Muscle layer of duodenum (tissue), 2 donors: ENCODE data around the gene CALHM2.

Experiments
- H3K27ac ChIP-seq: one replicate; pipeline ENCODE4 v1.7.0; 2013; ENCODE audit warnings: mild to moderate bottlenecking, low read length
- H3K27me3 ChIP-seq: one replicate; pipeline ENCODE4 v1.7.0; 2013; ENCODE audit warnings: low read depth, mild to moderate bottlenecking, control low read depth, low read length
- H3K36me3 ChIP-seq, 2 donors: one replicate each; pipeline ENCODE4 v1.7.0; 2013; ENCODE audit warnings: low read length in 2 of 2, control low read depth in 1 of 2, mild to moderate bottlenecking in 1 of 2; ENCODE audit not compliant: insufficient read depth in 2 of 2, control insufficient read depth in 1 of 2
- H3K4me1 ChIP-seq, 2 donors: one replicate each; pipeline ENCODE4 v1.7.0; 2013; ENCODE audit warnings: low read length in 2 of 2, mild to moderate bottlenecking in 2 of 2, control low read depth in 1 of 2, moderate library complexity in 1 of 2; ENCODE audit not compliant: insufficient read depth in 2 of 2, control insufficient read depth in 1 of 2
- H3K4me3 ChIP-seq, 2 donors: one replicate each; pipeline ENCODE4 v1.7.0; 2013; ENCODE audit warnings: low read length in 2 of 2, low read depth in 1 of 2, mild to moderate bottlenecking in 1 of 2
- H3K9me3 ChIP-seq, 2 donors: one replicate each; pipeline ENCODE4 v1.7.0; 2013; ENCODE audit warnings: low read length in 2 of 2, control low read depth in 1 of 2, mild to moderate bottlenecking in 1 of 2; ENCODE audit not compliant: control insufficient read depth in 1 of 2
- donor health status: healthy.

CALHM2 gene

GRCh38 chr10:103451831-103452505 lies at the start of gene CALHM2:
Gene CALHM2, minus strand, starts transcription at chr10:103452370. Its CDS starts 2,429 bp downstream, at chr10:103449941.
- Histone ChIP-seq H3K4me1 (peaks cover 12 to 20% of the 10 kb centered on the region in 2 donors), H3K27me3 (no peaks in the 10 kb centered on the region), H3K36me3 (peaks cover 7 to 18% of the 10 kb centered on the region in 2 donors), H3K9me3 (no peaks in the 10 kb centered on the region), H3K27ac (peak within 1 kb of the TSS; percentile 93), H3K4me3 (peak within 1 kb of the TSS; percentile 77 to 87)

GRCh38 chr10:103501186-103501585 lies 49.0 kb upstream of the CALHM2 start:
- Histone ChIP-seq H3K27me3 (no peaks in the 10 kb centered on the region), H3K36me3 (no peaks in the 10 kb centered on the region)

GRCh38 chr10:103500481-103500880 lies 48.3 kb upstream of the CALHM2 start:
- Histone ChIP-seq H3K9me3 (no peaks in the 10 kb centered on the region), H3K27me3 (no peaks in the 10 kb centered on the region), H3K4me1 (peaks cover 0 to 3% of the 10 kb centered on the region in 2 donors), H3K27ac (no peak overlapping the region), H3K4me3 (no peak overlapping the region), H3K36me3 (no peaks in the 10 kb centered on the region)

More at GRCh38 chr10:103501186-103501585, 49.0 kb upstream of the CALHM2 start:
- Histone ChIP-seq H3K4me3 (no peak overlapping the region), H3K27ac (no peak overlapping the region), H3K9me3 (no peaks in the 10 kb centered on the region), H3K4me1 (peaks cover 0 to 3% of the 10 kb centered on the region in 2 donors)

GRCh38 chr10:103499881-103500280 lies 47.7 kb upstream of the CALHM2 start:
- no peaks in the 10 kb centered on the region for H3K36me3 ChIP-seq
- no peak overlapping the region for H3K27ac ChIP-seq
- no peaks in the 10 kb centered on the region for H3K9me3 ChIP-seq
- H3K4me1 ChIP-seq = peaks cover 0 to 3% of the 10 kb centered on the region in 2 donors
- no peak overlapping the region for H3K4me3 ChIP-seq
- peaks cover 5% of the 10 kb centered on the region for H3K27me3 ChIP-seq

- H3K27me3 ChIP-seq = peaks cover 9% of the 10 kb centered on the region
- H3K9me3 ChIP-seq = no peaks in the 10 kb centered on the region
- H3K27ac ChIP-seq = no peak overlapping the region
- no peaks in the 10 kb centered on the region for H3K36me3 ChIP-seq
- no peak overlapping the region for H3K4me3 ChIP-seq
- peaks cover 3 to 7% of the 10 kb centered on the region in 2 donors for H3K4me1 ChIP-seq
Observed at GRCh38 chr10:103498936-103499638, 46.9 kb upstream of the CALHM2 start.

- Histone ChIP-seq H3K4me3 (no peak overlapping the region), H3K36me3 (no peaks in the 10 kb centered on the region), H3K27me3 (peaks cover 12% of the 10 kb centered on the region), H3K9me3 (no peaks in the 10 kb centered on the region), H3K27ac (no peak overlapping the region), H3K4me1 (peaks cover 3 to 18% of the 10 kb centered on the region in 2 donors)
Observed at GRCh38 chr10:103497161-103497915, 45.2 kb upstream of the CALHM2 start.

- Histone ChIP-seq H3K4me3 (no peak overlapping the region), H3K27me3 (peaks cover 12% of the 10 kb centered on the region)
Observed at GRCh38 chr10:103495321-103495720, 43.2 kb upstream of the CALHM2 start.

GRCh38 chr10:103493916-103494877 lies 42.0 kb upstream of the CALHM2 start:
- Histone ChIP-seq H3K4me1 (peaks cover 0 to 21% of the 10 kb centered on the region in 2 donors), H3K4me3 (peak overlapping the region in 1 of 2 donors; percentile 74), H3K27me3 (peaks cover 12% of the 10 kb centered on the region), H3K27ac (no peak overlapping the region), H3K9me3 (no peaks in the 10 kb centered on the region), H3K36me3 (no peaks in the 10 kb centered on the region)

More at GRCh38 chr10:103495321-103495720, 43.2 kb upstream of the CALHM2 start:
- Histone ChIP-seq H3K36me3 (no peaks in the 10 kb centered on the region), H3K9me3 (no peaks in the 10 kb centered on the region), H3K27ac (no peak overlapping the region), H3K4me1 (peaks cover 3 to 21% of the 10 kb centered on the region in 2 donors)

- Histone ChIP-seq H3K4me3 (peak within 1 kb of the TSS; percentile 37 to 74), H3K36me3 (no peaks in the 10 kb centered on the region), H3K9me3 (no peaks in the 10 kb centered on the region), H3K27me3 (peaks cover 12% of the 10 kb centered on the region), H3K4me1 (peaks cover 0 to 21% of the 10 kb centered on the region in 2 donors), H3K27ac (no peak within 1 kb of the TSS)
Observed at GRCh38 chr10:103493362-103493915, 41.3 kb upstream of the CALHM2 start, which contains the start of gene NEURL1. Gene NEURL1, plus strand, starts transcription at chr10:103493705. Its CDS starts 683 bp downstream, at chr10:103494388.

- Histone ChIP-seq H3K9me3 (no peaks in the 10 kb centered on the region), H3K4me1 (peaks cover 0 to 21% of the 10 kb centered on the region in 2 donors), H3K27ac (no peak overlapping the region), H3K4me3 (peak overlapping the region in 1 of 2 donors; percentile 74), H3K36me3 (no peaks in the 10 kb centered on the region), H3K27me3 (peaks cover 12% of the 10 kb centered on the region)
Observed at GRCh38 chr10:103492655-103493261, 40.6 kb upstream of the CALHM2 start.
